ENCODE measurements around the gene SAPCD2.

SAPCD2 gene

GRCh38 chr9:137082222-137082924 lies 12.0 kb upstream of the SAPCD2 start:
- no peak for DNase-seq (ENCODE audit: low spot score)

DNA sequence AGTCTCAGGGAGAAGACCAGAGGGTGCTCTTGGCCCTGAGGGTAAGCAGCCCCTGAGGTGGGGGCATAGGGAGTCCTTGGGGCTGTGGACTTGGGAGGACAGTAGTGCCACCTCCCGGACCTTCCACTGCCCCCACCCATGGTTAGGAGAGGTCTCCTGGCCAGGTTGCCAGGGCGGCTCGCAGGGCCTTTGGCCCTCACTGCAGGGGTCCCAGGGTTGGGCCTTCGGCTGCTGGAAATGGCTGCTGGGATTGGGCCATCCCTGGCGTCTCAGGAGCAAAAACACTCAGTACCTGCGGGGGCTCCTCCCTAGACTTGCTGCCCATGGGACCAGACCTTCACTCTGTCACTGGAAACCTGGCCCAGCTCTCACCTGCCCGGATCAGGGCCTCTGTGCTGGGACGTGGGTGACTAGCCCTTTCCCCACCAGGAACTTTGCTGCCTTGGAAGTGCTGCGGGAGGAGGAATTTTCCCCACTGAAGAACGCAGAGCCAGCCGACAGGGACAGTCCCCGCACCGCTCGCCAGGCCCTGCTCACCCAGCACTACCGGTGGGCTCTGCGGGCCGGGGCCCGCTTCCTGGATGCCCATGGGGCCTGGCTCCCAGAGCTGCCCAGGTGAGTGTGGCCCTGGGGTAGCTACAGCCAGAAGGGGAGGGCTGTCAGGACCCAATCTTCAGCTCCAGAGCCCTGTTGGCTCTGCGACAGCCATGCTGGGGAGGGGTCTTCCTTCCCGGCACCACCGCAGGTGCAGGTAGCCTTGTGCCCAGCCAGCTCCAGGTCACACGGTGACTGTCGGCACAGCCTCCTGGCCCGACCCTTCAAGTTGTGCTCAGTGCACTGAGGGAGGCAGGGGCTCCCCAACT lies 10.1 kb upstream of the SAPCD2 start:
- no peak for DNase-seq (ENCODE audit: low spot score)

- DNase-seq (ENCODE audit: low spot score), result no peak
Observed at GRCh38 chr9:137079401-137079787, 9.0 kb upstream of the SAPCD2 start.

GRCh38 chr9:137078701-137079400 lies 8.5 kb upstream of the SAPCD2 start:
- no peak for DNase-seq (ENCODE audit: low spot score)

DNA sequence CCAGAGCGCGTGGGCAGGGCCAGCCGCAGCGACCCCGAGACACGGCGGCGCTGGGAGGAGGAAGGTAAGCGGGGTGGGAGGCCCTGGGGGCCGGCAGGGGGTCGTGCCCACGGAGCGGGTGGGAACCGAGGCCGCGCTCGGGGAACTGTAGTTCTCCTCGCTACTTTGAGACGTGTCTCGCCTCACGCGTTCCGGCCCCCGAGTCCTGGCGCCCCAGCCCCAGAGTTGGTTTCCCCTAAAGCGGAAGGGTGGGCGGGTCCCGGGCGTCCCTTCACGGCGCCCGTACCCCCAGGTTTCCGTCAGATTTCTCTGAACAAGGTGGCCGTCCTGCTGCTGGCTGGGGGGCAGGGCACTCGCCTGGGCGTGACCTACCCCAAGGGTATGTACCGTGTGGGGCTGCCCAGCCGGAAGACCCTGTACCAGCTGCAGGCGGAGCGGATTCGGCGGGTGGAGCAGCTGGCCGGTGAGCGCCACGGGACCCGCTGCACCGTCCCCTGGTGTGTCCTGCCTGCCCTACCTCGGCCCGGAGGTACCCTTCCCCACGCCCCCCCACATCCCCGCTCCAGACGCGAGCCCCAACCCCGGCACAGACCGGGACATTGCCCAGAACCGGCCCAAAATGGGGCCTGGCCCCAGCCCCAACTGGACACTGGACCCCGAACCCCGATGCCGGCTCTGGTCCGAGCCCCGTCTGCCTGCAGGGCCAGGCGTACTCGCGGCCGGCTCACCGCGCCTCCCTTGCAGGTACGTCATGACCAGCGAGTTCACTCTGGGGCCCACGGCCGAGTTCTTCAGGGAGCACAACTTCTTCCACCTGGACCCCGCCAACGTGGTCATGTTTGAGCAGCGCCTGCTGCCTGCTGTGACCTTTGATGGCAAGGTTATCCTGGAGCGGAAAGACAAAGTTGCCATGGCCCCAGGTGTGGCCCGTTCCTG lies 7.7 kb upstream of the SAPCD2 start:
- DNase-seq (ENCODE audit: low spot score), result no peak

GRCh38 chr9:137077010-137077747 lies 6.8 kb upstream of the SAPCD2 start, which contains the start of gene UAP1L1:
TSS of gene UAP1L1 (plus strand) at chr9:137077517. CDS start at chr9:137077533, 16 bp downstream.
- DNase-seq (ENCODE audit: low spot score), result no peak

DNA sequence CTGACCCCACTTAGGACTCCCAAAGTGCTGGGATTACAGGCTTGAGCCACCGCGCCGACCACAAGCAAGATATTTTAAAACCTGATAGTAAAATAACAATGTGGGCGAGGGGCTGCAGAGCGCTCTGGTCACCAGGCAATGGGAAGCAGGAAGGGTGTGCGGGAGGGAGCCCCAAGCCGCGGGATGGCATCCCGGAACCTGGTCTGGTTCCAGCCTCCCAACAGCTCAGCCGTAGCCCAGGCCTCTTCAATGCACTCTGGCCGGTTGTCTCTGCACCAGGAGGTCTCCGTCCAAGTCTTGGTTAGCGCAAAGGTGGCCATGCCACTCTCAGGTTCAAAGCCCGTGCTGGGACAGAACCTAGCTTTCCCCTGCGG lies 6.3 kb upstream of the SAPCD2 start:
- DNase-seq (ENCODE audit: low spot score), result no peak

DNA sequence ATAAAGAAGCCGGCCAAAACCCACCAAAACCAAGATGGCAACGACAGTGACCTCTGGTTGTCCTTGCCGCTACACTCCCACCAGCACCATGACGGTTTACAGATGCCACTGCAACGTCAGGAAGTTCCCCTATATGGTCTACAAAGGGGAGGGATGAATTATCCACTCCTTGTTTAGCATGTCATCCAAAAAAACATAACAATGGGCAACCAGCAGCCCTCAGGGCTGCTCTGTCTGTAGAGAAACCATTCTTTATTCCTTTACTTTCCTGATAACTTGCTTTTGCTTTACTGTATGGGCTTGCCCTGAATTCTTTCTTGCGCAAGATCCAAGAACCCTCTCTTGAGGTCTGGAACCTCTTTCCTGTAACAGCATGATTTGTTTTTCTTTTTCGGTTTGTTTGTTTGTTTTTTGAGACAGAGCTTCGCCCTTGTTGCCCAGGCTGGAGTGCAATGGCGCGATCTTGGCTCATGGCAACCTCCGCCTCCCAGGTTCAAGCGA lies 5.0 kb upstream of the SAPCD2 start:
- DNase-seq (ENCODE audit: low spot score), result no peak

DNA sequence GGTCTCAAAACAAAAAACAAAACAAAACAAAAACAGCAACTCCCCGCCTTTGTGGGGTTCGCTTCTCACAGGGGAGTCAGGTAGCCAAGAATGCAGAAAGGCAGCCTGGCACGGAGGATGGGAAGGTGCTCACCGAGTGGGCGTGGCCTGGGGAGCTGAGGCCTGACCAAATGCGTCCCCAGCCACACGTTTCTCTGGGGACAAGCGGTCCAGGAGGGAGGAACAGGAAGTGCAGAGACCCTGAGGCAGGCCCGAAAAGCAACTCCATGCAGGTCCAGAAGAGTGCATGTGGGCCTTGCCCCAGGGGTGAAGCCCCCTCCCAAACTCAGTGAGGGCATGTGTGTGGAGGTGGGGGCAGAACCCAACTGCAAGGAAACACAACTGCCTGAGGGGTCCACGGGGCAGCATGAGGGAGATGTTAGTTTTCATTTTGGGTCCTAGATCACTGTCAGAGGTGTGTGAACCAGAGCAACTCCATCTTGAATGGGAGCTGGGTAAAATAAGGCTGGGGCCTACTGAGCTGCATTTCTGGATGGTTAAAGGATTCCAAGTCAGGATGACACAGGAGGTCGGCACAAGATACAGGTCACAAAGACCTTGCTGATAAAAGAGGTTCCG lies 4.4 kb upstream of the SAPCD2 start:
- DNase-seq (ENCODE audit: low spot score), result no peak

GRCh38 chr9:137073992-137074399 lies 3.6 kb upstream of the SAPCD2 start:
- no peak for DNase-seq (ENCODE audit: low spot score)

- no peak for DNase-seq (ENCODE audit: low spot score)
Observed at GRCh38 chr9:137071282-137071681, 925 bp upstream of the SAPCD2 start.

DNA sequence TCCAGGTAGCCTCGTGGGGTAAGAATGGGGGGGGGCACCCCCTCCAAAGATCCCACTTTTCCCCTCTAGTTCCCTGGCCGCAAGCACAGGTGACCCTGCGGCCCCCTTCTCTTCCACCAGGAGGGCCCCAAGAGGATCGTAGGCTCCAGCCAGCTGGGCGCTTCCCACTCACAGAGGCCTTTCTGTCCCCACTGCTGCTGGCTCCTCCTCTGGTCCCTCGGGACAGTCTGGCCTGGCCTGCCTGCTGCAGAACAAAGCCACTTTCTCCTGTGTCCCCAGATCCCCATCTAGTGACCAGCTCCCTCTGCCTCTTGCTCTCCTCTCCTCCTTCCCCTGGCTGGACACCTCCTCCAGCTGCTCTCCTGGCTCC lies 534 bp upstream of the SAPCD2 start:
- peak; percentile 92 for DNase-seq (ENCODE audit: low spot score)

GRCh38 chr9:137069508-137070091 lies 757 bp downstream of the SAPCD2 start:
- no peak for DNase-seq (ENCODE audit: low spot score)

- no peak for DNase-seq (ENCODE audit: low spot score)
Observed at GRCh38 chr9:137068539-137069507, 1.5 kb downstream of the SAPCD2 start.

GRCh38 chr9:137067860-137068538 lies 2.4 kb downstream of the SAPCD2 start:
- DNase-seq (ENCODE audit: low spot score), result peak; percentile 89

DNA sequence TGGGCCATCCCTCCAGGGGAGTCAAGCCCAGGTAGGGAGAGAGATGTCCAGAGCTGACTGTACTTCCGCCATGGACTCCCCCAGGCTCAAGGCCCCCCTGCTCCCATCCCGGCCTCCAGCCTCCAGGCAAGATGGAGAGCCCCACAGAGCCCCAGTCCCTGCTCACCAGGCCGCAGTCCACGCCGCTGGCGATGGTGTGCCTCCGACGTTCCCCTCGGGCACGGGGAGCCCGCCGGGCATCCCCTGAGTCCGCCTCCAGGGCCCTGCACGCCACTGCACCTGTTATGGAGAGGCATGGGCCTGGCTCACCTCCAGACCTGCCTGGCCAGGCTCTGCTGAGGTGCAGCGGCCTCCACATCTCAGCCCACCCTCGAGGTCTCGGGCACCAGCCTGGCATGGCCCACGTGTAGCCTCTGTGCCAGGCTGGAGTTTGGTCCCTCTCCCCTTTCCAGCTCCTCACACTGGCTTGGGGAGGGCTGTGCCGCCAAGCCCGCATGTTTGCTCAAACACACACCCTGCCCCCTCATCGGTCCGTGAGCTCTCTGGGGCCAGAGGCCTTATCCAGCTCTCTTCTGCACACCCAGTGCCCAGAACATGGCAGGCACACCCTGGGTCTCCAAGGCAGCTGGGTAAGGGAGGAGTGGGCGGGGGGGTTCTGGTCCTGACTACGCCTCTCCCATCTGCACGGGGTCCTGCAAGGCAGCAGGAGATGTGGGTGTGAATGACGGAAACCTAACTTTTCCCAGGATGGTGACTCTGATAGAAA lies 4.1 kb downstream of the SAPCD2 start:
- no peak for DNase-seq (ENCODE audit: low spot score)

Measured in SK-N-DZ (cell line).